NCI-H446 treated with DMSO at 0.1 percent for 48 hours (cell line): ENCODE measurements around the gene RPE.

Experiments
- DNase-seq: peaks from one replicate; lab custom pipeline; 2025; lab: John Stamatoyannopoulos, UW

The RPE gene

DNA sequence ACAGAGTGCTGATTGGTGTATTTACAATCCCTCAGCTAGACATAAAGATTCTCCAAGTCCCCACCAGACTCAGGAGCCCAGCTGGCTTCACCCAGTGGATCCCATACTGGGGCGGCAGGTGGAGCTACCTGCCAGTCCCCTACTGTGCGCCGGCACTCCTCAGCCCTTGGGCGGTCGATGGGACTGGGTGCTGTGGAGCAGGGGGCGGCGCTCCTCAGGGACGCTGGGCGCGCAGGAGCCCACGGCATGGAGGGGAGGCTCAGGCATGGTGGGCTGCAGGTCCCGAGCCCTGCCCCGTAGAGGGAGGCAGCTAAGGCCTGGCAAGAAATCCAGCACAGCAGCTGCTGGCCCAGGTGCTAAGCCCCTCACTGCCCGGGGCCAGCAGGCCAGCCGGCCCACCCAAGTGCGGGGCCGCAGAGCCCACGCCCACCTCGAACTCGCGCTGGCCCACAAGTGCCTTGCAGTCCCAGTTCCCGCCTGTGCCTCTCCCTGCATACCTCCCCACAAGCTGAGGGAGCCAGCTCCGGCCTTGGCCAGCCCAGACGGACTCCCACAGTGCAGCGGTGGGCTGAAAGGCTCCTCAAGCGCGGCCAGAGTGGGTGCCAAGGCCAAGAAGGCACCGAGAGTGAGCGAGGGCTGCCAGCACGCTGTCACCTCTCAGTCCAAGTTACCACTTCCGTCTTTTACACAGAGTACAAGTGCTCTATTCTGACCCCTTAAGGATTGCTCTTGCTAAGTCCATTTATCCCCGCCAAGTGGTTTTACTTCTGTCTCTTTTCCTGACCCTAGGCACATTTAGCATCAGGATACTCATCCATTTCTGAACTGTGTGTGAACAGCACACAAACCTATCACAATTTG lies 1.7 kb upstream of the RPE start:
- DNase-seq: no peak

DNA sequence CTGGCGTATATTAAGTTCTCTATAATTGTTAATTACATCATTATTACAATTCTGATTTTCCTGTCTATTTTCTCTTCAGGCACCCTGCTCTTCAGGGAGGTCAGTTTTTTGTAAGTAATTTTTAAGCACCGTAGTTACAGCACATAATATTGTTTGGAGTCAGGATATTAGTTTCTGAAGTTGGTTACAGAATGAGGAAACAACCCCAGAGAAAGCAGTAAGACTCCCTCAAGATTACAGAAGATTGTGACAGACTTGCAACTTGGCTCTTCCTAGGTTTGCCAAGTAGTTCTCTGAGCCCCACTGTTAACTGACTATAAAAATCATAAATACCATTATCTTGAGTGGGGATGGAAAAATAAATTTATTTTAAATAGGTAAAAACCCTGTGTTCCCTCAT lies 921 bp downstream of the RPE start:
- DNase-seq: no peak

DNA sequence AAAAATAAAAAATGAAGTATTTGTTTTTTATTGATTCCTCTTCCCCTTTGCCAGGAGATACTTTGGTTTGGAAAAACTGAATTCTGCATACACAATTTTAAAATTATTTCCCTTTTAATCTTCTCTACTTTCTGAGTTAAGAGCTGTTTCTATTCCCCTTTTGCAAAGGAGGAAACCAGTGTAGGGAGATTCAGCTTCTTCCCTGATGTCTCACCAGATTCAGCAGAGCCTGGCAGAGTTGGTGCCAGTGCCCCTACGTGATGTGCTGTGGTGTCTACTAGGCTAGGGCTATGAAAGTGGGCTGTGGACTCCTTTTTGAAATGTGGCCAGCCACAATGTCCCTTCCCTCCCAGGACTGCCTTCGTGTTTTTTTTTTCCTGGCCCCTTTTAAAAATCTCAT lies 2.4 kb downstream of the RPE start:
- DNase-seq: no peak

DNA sequence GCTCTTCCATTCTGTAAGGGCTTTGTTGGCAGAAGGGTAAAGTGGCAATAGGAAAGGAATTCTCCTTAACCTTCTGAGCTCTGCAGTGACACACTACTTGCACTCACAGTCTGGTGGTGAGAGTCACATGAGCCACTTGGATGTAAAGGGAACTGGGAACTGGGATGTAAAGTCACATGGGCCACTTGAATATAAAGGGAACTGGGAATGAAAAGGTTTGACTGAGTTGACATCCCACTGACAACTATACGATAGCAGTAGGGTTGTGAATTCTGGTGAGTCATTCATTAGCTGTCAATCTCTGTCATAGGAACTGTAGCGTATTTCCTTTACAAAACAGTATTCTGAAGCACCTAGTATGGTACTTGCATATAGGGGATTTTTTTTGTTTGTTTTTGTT lies 5.5 kb downstream of the RPE start:
- DNase-seq: no peak

DNA sequence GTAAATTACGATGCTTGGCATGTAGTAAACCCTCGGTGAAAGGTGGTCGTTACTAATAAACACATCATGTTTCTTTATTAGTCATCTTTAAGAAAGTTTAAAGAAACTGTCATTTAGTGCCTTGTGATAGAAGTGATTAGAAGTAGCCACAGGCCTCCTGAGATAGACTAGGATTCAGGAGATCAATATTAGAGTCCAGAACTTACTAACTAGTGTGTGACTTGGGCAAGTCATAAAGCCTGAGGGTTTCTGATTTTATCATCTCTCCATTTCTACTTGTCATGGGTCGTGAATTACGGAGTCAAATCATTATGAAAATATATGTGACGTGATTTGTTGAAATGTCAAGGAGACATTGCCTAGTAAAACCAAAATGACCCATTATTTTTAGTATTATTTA lies 6.7 kb downstream of the RPE start:
- no peak for DNase-seq

DNA sequence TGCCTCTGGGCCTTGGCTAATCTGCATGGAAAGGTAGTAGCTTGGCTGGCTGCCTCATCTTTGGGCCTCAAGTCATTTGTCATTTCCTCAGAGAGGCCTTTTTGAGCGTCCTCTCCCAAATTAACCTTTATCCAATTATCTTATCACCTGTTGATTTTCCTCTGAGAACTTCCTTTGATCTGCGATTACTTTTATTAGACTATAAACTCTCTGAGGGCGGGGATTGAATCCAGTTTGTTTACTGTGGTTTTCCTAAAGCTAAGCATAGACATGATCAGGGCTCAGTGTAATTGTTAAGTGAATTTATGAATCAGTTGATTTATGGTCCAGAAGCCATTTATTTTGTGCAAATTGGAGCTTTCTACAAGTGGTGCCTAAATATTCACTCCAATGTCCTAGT lies 7.5 kb downstream of the RPE start:
- no peak for DNase-seq

DNA sequence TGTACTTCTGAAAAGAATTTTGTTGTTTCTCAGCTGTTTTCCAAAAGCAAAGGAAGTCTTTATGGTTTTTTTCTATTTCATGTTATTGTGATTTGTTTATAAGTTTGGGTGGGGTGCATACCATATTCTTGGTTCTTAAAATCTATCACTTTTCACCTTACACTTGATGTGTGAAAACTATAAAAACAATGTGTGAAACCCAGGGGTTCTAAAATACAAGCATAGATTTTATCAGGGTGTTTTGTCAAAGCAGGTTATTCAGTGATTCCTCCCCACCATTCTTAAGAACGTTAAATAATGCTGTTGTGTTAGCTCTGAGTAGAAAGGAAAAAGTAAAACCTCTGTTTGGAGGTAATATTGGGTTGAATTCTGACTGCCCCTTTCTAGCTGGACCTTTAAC lies 17.7 kb downstream of the RPE start:
- DNase-seq: no peak

DNA sequence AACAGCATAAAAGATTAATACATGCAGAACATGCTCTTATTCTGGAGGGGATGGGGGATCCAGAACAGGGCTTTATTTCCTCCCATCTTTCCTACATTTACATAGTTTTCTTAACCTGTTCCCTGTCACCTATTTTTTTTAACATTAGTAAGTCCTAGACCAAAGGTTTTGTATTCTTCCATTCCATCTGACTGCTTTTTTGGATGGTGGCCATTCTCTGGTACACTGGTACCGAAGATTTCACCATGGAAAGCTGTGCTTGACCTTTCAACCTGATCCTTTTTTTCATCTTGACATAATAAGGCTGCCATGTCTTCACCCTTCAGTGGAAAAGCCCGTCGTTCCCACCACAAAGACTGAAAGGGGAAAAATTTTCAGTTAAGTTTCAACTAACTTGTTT lies 20.4 kb downstream of the RPE start:
- no peak for DNase-seq

DNA sequence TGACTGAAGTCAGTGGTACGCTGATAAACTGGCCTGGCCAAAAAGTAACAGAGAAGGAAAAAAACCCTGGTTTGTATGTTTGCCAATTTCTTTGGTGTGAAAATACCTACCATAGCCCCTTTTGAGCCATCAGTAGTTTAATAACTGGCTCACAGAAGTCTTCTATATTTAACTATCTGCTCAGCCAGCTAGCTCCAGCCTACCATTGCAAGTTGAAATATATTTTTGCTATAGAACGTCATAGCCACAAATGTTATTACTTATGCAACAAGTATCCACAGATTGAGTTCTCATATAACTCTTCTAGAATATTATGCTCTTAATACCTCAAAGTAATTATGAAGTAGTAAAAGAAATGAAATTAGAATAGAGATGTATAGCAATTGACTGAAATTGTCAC lies 25.2 kb downstream of the RPE start:
- no peak for DNase-seq

DNA sequence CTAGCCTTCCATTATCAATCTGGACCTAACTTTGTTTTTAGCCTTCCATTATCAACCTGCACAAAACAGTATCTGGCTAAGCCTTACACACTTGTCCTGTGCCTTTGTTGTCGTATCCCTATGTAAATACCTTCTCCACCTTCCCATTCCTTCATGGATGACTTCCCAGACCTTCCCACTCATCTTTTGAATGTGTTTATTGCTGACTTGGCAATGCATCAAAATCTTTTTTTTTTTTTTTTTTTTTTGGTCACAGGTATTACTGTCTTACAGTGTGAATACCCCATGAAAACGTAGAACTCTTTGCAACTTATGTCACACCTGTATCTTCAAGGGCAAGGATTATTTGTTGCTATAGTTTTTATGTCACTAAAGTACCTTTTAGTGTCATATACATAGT lies 25.7 kb downstream of the RPE start:
- no peak for DNase-seq

DNA sequence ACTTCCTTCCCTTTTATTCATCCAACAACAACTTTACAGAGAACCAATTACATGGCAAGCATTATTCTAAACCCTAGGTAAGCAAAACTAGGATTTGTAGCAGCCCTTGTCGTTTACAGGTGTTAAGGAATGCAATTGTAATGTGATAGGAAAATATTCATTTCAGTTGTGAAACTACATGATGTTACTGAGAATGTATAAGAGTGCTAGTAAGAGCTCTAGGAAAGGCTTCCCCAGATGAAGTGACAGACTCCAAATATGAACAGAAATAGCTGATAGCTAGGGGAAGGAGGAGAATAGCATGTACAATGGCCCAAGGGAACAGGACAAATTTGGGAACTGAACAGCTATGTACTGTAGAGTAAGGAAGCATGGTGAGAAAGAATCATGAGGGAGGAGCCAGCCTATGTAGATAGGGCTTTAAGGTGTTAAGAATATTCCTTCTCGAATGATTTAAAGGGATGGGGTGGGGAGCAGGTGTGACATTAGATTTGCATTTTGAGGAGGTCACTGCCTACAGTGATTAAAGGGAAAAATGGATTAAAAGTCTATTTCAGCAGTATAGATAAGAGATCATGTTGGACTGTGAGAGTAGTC lies 31.7 kb downstream of the RPE start:
- no peak for DNase-seq

DNA sequence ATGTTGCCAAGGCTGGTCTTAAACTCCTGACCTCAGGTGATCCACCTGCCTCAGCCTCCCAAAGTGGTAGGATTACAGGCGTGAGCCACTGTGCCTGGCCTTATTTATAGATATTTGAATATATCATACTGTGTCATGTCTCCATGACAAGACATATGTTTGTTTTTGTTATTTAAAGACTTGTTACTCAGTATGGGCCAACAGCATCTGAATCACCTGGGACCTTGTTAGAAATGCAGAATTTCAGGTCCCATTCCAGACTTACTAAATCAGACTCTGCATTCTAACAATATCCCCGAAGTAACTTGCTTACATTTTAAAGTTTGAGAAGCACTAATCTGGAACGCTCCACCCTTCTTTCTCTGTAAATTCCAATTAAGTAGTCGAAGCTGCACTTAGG lies 33.2 kb downstream of the RPE start:
- DNase-seq: no peak

DNA sequence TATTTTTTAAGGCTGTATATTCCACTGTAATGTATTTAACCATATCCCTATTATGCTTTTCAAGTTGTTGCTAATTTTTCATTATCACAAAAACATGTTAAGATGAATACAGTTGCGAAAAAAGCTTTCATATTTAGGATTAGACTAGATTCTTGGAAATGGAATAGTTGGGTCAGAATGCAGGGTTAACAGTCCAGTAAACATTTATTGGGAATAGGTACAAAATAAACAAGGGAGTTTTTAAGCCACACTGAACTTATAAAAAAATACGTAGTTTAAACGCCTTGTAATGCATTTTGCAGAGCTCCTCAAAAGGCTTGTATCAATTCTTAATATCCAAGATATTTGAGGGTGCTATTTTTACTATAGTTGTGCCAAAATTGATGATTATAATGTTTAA lies 35.6 kb downstream of the RPE start:
- DNase-seq: no peak

DNA sequence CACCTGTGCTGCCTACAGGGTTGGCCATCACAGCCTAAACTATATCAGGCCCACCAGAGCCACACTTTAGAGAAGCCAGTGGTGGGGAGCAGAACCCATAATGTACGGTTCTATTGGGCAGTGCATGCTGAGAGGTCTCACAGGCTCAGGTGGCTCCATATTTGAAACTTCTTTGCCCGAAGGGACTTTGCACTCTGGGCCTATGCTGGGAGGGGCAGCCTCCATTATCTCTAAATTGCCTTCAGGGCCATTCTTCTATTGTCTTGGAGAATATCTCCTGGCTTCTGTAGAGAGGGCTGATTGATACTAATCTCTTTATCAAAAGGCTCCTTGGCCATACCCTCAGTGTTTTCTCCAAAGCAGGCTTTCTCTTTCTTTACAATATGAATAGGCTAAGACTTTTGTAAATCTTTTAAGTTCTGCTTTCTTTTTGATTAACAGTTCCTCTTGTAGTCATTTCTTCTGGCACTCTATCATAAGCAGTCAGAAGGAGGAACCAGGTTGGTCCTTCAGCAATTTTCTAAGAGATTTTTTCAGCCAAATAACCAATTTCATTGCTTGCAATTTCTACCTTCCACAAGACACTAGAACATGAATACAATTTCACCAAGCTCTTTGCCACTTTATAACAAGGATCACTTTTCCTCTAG lies 44.5 kb downstream of the RPE start:
- no peak for DNase-seq

DNA sequence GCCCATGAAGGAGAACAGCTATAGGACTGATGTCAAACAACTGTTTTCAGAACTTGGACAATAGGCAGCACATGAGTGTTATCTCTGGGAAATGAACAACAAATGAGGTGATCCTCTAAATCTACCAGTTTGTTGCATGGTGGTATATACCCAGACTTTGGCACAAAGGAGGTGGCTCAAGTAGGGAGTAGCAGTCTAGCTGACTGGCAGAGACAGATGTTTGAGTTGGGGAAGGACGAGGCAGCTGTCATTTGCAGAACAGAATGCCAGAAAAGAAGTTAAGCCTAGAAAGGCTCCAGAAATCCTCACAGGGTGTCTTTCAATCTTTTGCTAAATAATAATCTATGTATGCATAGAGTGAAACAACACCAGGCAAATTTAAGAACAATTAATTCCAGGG lies 47.4 kb downstream of the RPE start:
- DNase-seq: peak; percentile 9

DNA sequence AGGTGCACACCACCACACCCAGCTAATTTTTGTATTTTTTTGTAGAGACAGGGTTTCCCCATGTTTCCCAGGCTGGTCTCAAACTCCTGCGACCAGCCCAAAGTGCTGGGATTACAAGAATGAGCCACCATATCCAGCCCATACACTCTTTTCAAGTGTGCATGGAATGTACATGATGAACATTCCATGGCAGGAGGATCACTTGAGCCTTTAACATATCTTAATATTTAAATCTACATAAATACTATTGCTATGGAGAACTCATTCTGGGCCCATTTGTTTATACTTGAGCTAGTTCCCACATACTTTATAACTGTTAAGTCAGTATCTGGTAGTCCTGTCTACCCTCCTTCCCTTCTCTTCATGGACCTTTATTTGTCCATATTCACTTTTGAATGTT lies 48.4 kb downstream of the RPE start:
- no peak for DNase-seq

DNA sequence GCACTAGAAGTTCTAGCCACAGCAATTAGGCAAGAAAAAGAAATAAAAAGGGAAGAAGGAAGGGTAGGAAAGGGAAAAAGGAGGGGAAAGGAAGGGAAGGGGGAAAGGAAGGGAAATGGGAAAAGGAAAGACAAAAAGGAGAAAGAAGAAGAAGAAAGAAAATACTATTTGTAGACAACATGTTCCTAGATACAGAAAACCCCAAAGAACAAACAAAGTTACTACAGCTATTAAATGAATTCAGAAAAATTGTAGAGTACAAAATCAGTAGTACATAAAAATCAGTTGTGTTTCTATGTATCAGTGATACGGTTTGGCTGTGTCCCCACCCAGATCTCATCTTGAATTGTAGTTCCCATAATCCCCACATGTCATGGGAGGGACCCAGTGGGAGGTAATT lies 52.3 kb downstream of the RPE start:
- no peak for DNase-seq

DNA sequence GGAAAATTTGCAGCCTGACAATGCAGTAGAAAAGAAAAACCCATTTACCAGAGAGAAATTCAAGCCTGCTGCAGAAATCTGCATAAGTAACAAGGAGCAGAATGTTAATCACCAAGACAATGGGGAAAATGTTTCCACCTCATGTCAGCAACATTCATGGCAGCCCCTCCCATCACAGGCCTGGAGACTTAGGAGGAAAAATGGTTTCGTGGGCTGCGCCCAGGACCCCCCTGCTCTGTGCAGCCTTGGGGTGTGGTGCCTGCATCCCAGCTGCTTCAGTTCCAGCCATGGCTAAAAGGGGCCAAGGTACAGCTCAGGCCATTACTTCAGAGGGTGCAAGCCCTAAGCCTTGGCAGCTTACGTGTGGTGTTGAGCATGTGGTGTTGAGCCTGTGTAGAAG lies 53.4 kb downstream of the RPE start:
- DNase-seq: no peak

DNA sequence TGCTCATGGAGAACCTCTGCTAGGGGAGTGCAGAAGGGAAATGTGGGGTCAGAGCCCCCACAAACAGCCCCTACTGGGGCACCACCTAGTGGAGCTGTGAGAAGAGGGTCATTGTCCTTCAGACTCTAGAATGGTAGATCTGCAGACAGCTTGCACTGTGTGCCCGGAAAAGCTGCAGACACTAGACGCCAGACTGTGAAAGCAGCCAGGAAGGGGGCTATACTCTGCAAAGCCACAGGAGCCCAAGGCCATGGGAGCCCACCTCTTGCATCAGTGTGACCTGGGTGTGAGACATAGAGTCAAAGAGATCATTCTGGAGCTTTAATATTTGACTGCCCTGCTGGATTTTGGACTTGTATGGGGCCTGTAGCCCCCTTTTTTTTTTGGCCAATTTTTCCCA lies 60.9 kb downstream of the RPE start:
- no peak for DNase-seq
